Mesenchymal stem cell (in vitro differentiated cells and primary cell): ENCODE data around the gene FSTL1.

Source experiments
- DNase-seq: peaks from one replicate; pipeline ENCODE4 v3.0.0-alpha.2; 2013
- H2AFZ ChIP-seq: one replicate; pipeline ENCODE4 v1.6.1; 2013; ENCODE audit warnings: low read depth, mild to moderate bottlenecking, control low read depth, inconsistent platforms, low read length, moderate library complexity
- H2AK5ac ChIP-seq: 2 replicates; pipeline ENCODE4 v1.6.1; 2013; ENCODE audit warnings: low read length, moderate library complexity, mild to moderate bottlenecking, inconsistent platforms; ENCODE audit not compliant: severe bottlenecking
- H2BK120ac ChIP-seq: one replicate; pipeline ENCODE4 v1.6.1; 2013; ENCODE audit warnings: low read depth, mild to moderate bottlenecking, inconsistent platforms, low read length, moderate library complexity
- H2BK12ac ChIP-seq, 2 experiments: one replicate each; pipeline ENCODE4 v1.6.1; 2013; ENCODE audit warnings: inconsistent platforms in 2 of 2, low read length in 2 of 2, mild to moderate bottlenecking in 2 of 2, moderate library complexity in 2 of 2, control low read depth in 1 of 2
- H2BK15ac ChIP-seq: one replicate; pipeline ENCODE4 v1.6.1; 2013; ENCODE audit warnings: mild to moderate bottlenecking, low read depth, inconsistent platforms; ENCODE audit not compliant: poor library complexity, severe bottlenecking
- H2BK5ac ChIP-seq: 2 replicates; pipeline ENCODE4 v1.6.1; 2013; ENCODE audit warnings: low read depth, mild to moderate bottlenecking, low read length, control low read depth, inconsistent platforms; ENCODE audit not compliant: poor library complexity, severe bottlenecking
- H3K14ac ChIP-seq, 2 experiments: one replicate each; pipeline ENCODE4 v1.6.1; 2013; ENCODE audit warnings: inconsistent platforms in 2 of 2, low read length in 2 of 2, control low read depth in 1 of 2, mild to moderate bottlenecking in 1 of 2, moderate library complexity in 1 of 2
- H3K18ac ChIP-seq, 2 experiments: one replicate each; pipeline ENCODE4 v1.6.1; 2013; ENCODE audit warnings: inconsistent platforms in 2 of 2, low read length in 2 of 2, control low read depth in 1 of 2, low read depth in 1 of 2, mild to moderate bottlenecking in 1 of 2
- H3K23ac ChIP-seq, 2 experiments: one replicate each; pipeline ENCODE4 v1.6.1; 2013; ENCODE audit warnings: inconsistent platforms in 2 of 2, low read length in 2 of 2, mild to moderate bottlenecking in 2 of 2, moderate library complexity in 2 of 2, control low read depth in 1 of 2
- H3K27ac ChIP-seq: 2 replicates; pipeline ENCODE4 v1.5.1; 2013; ENCODE audit warnings: mild to moderate bottlenecking, moderate library complexity, low read length, control low read depth, inconsistent platforms; ENCODE audit not compliant: poor library complexity, severe bottlenecking
- H3K27me3 ChIP-seq, 2 experiments: 2 replicates each; pipeline versions ENCODE4 v1.6.1 to v1.7.0; 2013; ENCODE audit warnings: low read length in 2 of 2, mild to moderate bottlenecking in 2 of 2, moderate library complexity in 2 of 2, control low read depth in 1 of 2, inconsistent platforms in 1 of 2; ENCODE audit not compliant: control insufficient read depth in 1 of 2, insufficient read depth in 1 of 2
- H3K36me3 ChIP-seq, 2 experiments: 2 replicates each; pipeline versions ENCODE4 v1.6.1 to v1.7.0; 2013; ENCODE audit warnings: low read length in 2 of 2, control low read depth in 1 of 2, inconsistent platforms in 1 of 2, low read depth in 1 of 2, mild to moderate bottlenecking in 1 of 2; ENCODE audit not compliant: insufficient read depth in 2 of 2, control insufficient read depth in 1 of 2
- H3K4ac ChIP-seq, 2 experiments: one replicate each; pipeline ENCODE4 v1.6.1; 2013; ENCODE audit warnings: inconsistent platforms in 2 of 2, low read length in 2 of 2, mild to moderate bottlenecking in 2 of 2, moderate library complexity in 2 of 2, control low read depth in 1 of 2, low read depth in 1 of 2
- H3K4me1 ChIP-seq: 2 replicates; pipeline ENCODE4 v1.6.1; 2013; ENCODE audit warnings: low read depth, low read length, control low read depth; ENCODE audit not compliant: control insufficient read depth, insufficient read depth
- H3K4me2 ChIP-seq: 2 replicates; pipeline ENCODE4 v1.6.1; 2013; ENCODE audit warnings: low read length, mild to moderate bottlenecking, inconsistent platforms; ENCODE audit not compliant: poor library complexity, severe bottlenecking
- H3K4me3 ChIP-seq, 2 experiments: 2 replicates each; pipeline versions ENCODE4 v1.5.1 to v1.7.0; 2013; ENCODE audit warnings: low read length in 2 of 2, mild to moderate bottlenecking in 2 of 2, control low read depth in 1 of 2, low read depth in 1 of 2; ENCODE audit not compliant: insufficient read depth in 1 of 2
- H3K79me1 ChIP-seq: replicated peaks from 2 replicates; pipeline ENCODE4 v1.6.1; 2013; ENCODE audit warnings: mild to moderate bottlenecking, control low read depth, low read length, inconsistent platforms; ENCODE audit not compliant: poor library complexity, severe bottlenecking
- H3K9ac ChIP-seq: 2 replicates; pipeline ENCODE4 v1.7.0; 2013; ENCODE audit warnings: mild to moderate bottlenecking, low read length, moderate library complexity
- H3K9me3 ChIP-seq: 2 replicates; pipeline ENCODE4 v1.7.0; 2013; ENCODE audit warnings: mild to moderate bottlenecking, low read length; ENCODE audit not compliant: control insufficient read depth
- H4K8ac ChIP-seq: one replicate; pipeline ENCODE4 v1.6.1; 2013; ENCODE audit warnings: inconsistent platforms, mild to moderate bottlenecking, low read length, moderate library complexity
- H4K91ac ChIP-seq: one replicate; pipeline ENCODE4 v1.6.1; 2013; ENCODE audit warnings: mild to moderate bottlenecking, low read length, inconsistent platforms
- WGBS: methylation state at CpG from one replicate; pipeline ENCODE4 v1.1.7; 2013; ENCODE audit warnings: mixed read lengths; 5-methylcytosine and 5-hydroxymethylcytosine counted together

FSTL1 gene

DNA sequence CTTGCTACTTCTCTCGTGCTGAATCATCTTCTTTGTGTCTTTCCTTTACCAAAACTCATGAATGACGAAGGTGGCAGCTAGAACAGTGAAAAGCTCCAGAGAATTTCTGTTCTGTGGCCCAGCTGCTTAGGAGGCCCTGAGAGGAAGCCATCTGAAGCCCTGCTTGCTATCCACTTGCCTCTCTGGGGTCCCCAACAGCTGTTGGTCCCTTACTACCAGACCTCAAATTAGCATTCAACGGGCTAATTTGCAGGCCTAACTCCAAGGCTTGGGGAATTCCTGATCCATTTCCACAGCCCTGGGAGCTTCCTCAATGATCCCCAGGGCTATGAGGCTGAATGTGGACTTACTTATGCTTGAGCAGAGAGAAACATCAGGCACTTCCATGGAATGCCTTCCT lies 37.5 kb upstream of the FSTL1 start:
- 74% methylated on average over 3 of the region's 3 CpGs for WGBS
- DNase-seq: no peak

DNA sequence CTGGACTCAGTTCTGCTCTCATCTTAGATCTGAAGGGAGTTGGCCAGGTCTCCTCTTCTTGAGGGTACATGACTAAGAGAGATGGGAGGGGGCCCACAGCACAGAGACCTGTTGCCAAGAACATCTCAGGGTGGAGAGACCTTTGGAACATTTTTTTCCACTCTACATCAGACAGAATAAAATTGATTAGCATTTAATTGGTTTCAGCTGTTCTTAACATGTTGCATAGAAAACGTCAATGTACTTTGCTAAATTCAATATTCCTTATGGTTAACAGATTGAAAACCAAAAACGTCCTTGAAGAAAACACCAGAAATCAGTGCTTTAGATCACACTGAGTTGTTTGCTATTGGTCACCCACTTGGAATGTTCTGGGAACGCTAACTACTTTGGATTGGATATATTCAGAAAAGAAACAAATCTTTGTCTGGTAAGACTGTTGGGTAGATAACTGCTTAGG lies 36.4 kb upstream of the FSTL1 start:
- Histone ChIP-seq H3K9me3 (no peaks in the 10 kb centered on the region), H3K27me3 (no peaks in the 10 kb centered on the region), H3K4me2 (no peak overlapping the region), H3K4ac (no peak overlapping the region), H3K9ac (peak overlapping the region; percentile 26), H4K8ac (no peak overlapping the region), H2BK15ac (no peak overlapping the region), H2BK12ac (no peak overlapping the region), H2BK120ac (no peak overlapping the region), H4K91ac (no peak overlapping the region), H2BK5ac (no peak overlapping the region), H3K18ac (no peak overlapping the region), H3K23ac (no peak overlapping the region), H2AK5ac (no peak overlapping the region), H2AFZ (no peak overlapping the region), H3K4me1 (no peaks in the 10 kb centered on the region), H3K36me3 (no peaks in the 10 kb centered on the region), H3K79me1 (no peaks in the 10 kb centered on the region), H3K27ac (no peak overlapping the region), H3K14ac (no peak overlapping the region), H3K4me3 (no peak overlapping the region)
- peak; percentile 43 for DNase-seq
- whole genome bisulfite sequencing: 71% methylated on average over 3 of the region's 3 CpGs

More for the DNA sequence above, 37.5 kb upstream of the FSTL1 start:
- no peak overlapping the region for H2BK5ac ChIP-seq
- H3K27ac ChIP-seq: no peak overlapping the region
- no peak overlapping the region for H2BK120ac ChIP-seq
- no peak overlapping the region for H2BK15ac ChIP-seq
- no peak overlapping the region for H3K23ac ChIP-seq
- no peak overlapping the region for H3K4me3 ChIP-seq
- H3K9ac ChIP-seq: peak overlapping the region; percentile 26
- no peaks in the 10 kb centered on the region for H3K4me1 ChIP-seq
- no peaks in the 10 kb centered on the region for H3K9me3 ChIP-seq
- H3K14ac ChIP-seq: no peak overlapping the region
- no peaks in the 10 kb centered on the region for H3K27me3 ChIP-seq
- H4K91ac ChIP-seq: no peak overlapping the region
- no peak overlapping the region for H2AK5ac ChIP-seq
- no peak overlapping the region for H4K8ac ChIP-seq
- H2BK12ac ChIP-seq: no peak overlapping the region
- H3K36me3 ChIP-seq: no peaks in the 10 kb centered on the region
- H3K4me2 ChIP-seq: no peak overlapping the region
- H2AFZ ChIP-seq: no peak overlapping the region
- H3K4ac ChIP-seq: no peak overlapping the region
- H3K18ac ChIP-seq: no peak overlapping the region
- H3K79me1 ChIP-seq: peaks cover 1% of the 10 kb centered on the region

DNA sequence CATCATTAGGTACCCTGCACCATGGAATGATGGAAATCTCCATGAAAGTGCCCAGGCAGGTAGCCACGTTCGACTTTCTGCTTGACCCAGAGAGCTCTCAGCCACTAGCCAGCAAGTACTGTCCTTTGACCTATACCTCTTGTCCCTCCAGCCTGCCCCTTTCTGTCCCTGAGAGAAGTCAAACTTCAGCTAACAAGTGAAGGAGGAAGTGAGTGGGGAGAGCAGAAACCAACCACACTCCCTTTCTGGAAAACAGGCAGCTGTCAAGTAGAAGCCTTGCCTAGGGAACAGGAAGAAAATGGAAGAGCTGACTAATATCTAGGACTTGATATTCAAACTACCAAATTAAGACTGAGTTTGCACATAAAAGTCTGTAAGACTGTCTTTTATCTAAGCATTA lies 30.3 kb upstream of the FSTL1 start:
- Histone ChIP-seq H2BK12ac (no peak overlapping the region), H3K27me3 (no peaks in the 10 kb centered on the region), H3K4ac (no peak overlapping the region), H4K8ac (no peak overlapping the region), H2AFZ (no peak overlapping the region), H3K4me1 (no peaks in the 10 kb centered on the region), H2BK120ac (no peak overlapping the region), H3K4me2 (no peak overlapping the region), H3K18ac (no peak overlapping the region), H2BK15ac (no peak overlapping the region), H4K91ac (no peak overlapping the region), H3K79me1 (no peaks in the 10 kb centered on the region), H3K9ac (no peak overlapping the region), H3K9me3 (no peaks in the 10 kb centered on the region), H2BK5ac (no peak overlapping the region), H2AK5ac (no peak overlapping the region), H3K36me3 (no peaks in the 10 kb centered on the region), H3K4me3 (no peak overlapping the region), H3K23ac (no peak overlapping the region), H3K14ac (no peak overlapping the region), H3K27ac (no peak overlapping the region)
- no peak for DNase-seq
- WGBS: 100% methylated on average over 2 of the region's 2 CpGs

GRCh38 chr3:120477781-120478180 lies 27.0 kb upstream of the FSTL1 start:
- peak; percentile 44 for DNase-seq
- H2AFZ ChIP-seq: no peak overlapping the region

More at GRCh38 chr3:120477781-120478180, 27.0 kb upstream of the FSTL1 start:
- H3K23ac ChIP-seq: no peak overlapping the region
- H3K79me1 ChIP-seq: no peaks in the 10 kb centered on the region
- no peak overlapping the region for H2BK120ac ChIP-seq
- no peak overlapping the region for H3K14ac ChIP-seq
- no peak overlapping the region for H2BK15ac ChIP-seq
- peaks cover 2% of the 10 kb centered on the region for H3K4me1 ChIP-seq
- no peaks in the 10 kb centered on the region for H3K27me3 ChIP-seq
- H2BK5ac ChIP-seq: no peak overlapping the region
- H3K36me3 ChIP-seq: no peaks in the 10 kb centered on the region
- no peak overlapping the region for H2BK12ac ChIP-seq
- H4K8ac ChIP-seq: no peak overlapping the region
- no peak overlapping the region for H4K91ac ChIP-seq
- no peak overlapping the region for H3K9ac ChIP-seq
- H3K4me2 ChIP-seq: no peak overlapping the region
- no peaks in the 10 kb centered on the region for H3K9me3 ChIP-seq
- no peak overlapping the region for H2AK5ac ChIP-seq
- H3K18ac ChIP-seq: no peak overlapping the region
- no peak overlapping the region for H3K4ac ChIP-seq
- 71% methylated on average over 3 of the region's 4 CpGs for WGBS
- no peak overlapping the region for H3K4me3 ChIP-seq
- H3K27ac ChIP-seq: no peak overlapping the region
